Kidney (tissue), 14 donors: ENCODE data around the gene OTOF. TPM values are rescaled to one million over a fixed set of nuclear protein-coding genes. Genes with fewer than 3 reads are reported as not detected.
A peak's percentile ranks its signal among the peaks of the same experiment; 100 is the strongest.

Experiments
- DNase-seq, 5 donors: peaks; one replicate each; pipeline ENCODE4 v3.0.0-alpha.2; 2013 to 2020
- FAIRE-seq: peaks from 2 replicates; lab custom pipeline; 2012; peaks lifted over from hg19 to GRCh38; lab: Jason Lieb, UNC
- H3K27ac ChIP-seq, 2 donors: one replicate each; pipeline ENCODE4 v1.7.0; 2013; ENCODE audit warnings: low read depth in 2 of 2, low read length in 2 of 2, inconsistent platforms in 1 of 2
- H3K27me3 ChIP-seq: one replicate; pipeline ENCODE4 v1.7.1; 2013; ENCODE audit warnings: low read length, inconsistent platforms; ENCODE audit not compliant: control insufficient read depth, insufficient read depth
- H3K36me3 ChIP-seq, 3 donors: one replicate each; pipeline versions ENCODE4 v1.7.0 to v1.7.1; 2013; ENCODE audit warnings: low read length in 3 of 3, control low read depth in 1 of 3, inconsistent platforms in 1 of 3; ENCODE audit not compliant: insufficient read depth in 3 of 3, control insufficient read depth in 2 of 3
- H3K4me1 ChIP-seq, 3 donors: one replicate each; pipeline versions ENCODE4 v1.7.0 to v1.7.1; 2013; ENCODE audit warnings: low read length in 3 of 3, inconsistent platforms in 1 of 3, low read depth in 1 of 3; ENCODE audit not compliant: control insufficient read depth in 2 of 3, insufficient read depth in 2 of 3
- H3K4me3 ChIP-seq, 3 donors: one replicate each; pipeline versions ENCODE4 v1.7.0 to v1.8.1; 2013; ENCODE audit warnings: low read length in 3 of 3, control low read depth in 1 of 3, inconsistent platforms in 1 of 3
- H3K9ac ChIP-seq, 3 donors: one replicate each; pipeline versions ENCODE4 v1.7.0 to v1.7.1; 2013; ENCODE audit warnings: low read length in 3 of 3, control low read depth in 1 of 3, inconsistent platforms in 1 of 3
- H3K9me3 ChIP-seq, 3 donors: one replicate each; pipeline versions ENCODE4 v1.7.0 to v1.7.1; 2013; ENCODE audit warnings: low read length in 3 of 3, control low read depth in 1 of 3, inconsistent platforms in 1 of 3; ENCODE audit not compliant: control insufficient read depth in 2 of 3, insufficient read depth in 1 of 3
- intact Hi-C: fragments of 100-400 bp; cut with DNase I; formaldehyde crosslinking; loops from one replicate; pipeline ENCODE4 v1.11.1; 2022
- polyA plus RNA-seq: library from polyadenylated mRNA; stranded (reverse); fragments of 350-450 nt; fragmentation: Illumina TruSeq; extraction: RNeasy Lipid Tissue Mini Kit (QIAGEN cat#74804); gene quantifications from one replicate; pipeline ENCODE4 v1.2.3, GENCODE V29; 2014; ENCODE audit warnings: low read depth, low replicate concordance; ENCODE audit not compliant: insufficient read depth
- total RNA-seq: library from RNA; stranded (reverse); fragmentation: NEBNext Ultra II Directional; extraction: Animal tissue kit (Norgen Biotek cat#: 25700); gene quantifications from one replicate; pipeline ENCODE4 v1.2.1, GENCODE V29; 2021
- TF ChIP-seq, protein P1 (sequence below): IDR thresholded peaks from 3 replicates; pipeline ENCODE4 v1.5.1; 2012; ENCODE audit warnings: mild to moderate bottlenecking, moderate library complexity, borderline replicate concordance; ENCODE audit not compliant: insufficient read depth; ENCODE audit errors: extremely low read depth
- donor health status: control.
- donor health status: control.
- donor health status: control.
- donor health status: control.
- donor health status: control.
- donor health status: DM: yes; HTN: yes; CAD: no.
- donor health status: Normal renal cell carcinoma (clear cell type).

OTOF gene
- total and polyA plus RNA-seq, 2 donors from 2014 or later: 0.16 TPM; not detected in 1

- Histone ChIP-seq H3K4me3 (no peak overlapping the region), H3K9me3 (peaks cover 0 to 10% (median 2%) of the 10 kb centered on the region in 3 donors), H3K36me3 (no peaks in the 10 kb centered on the region), H3K27ac (no peak overlapping the region), H3K4me1 (no peaks in the 10 kb centered on the region), H3K9ac (no peak overlapping the region), H3K27me3 (no peaks in the 10 kb centered on the region)
- TF ChIP-seq, protein P1, sequence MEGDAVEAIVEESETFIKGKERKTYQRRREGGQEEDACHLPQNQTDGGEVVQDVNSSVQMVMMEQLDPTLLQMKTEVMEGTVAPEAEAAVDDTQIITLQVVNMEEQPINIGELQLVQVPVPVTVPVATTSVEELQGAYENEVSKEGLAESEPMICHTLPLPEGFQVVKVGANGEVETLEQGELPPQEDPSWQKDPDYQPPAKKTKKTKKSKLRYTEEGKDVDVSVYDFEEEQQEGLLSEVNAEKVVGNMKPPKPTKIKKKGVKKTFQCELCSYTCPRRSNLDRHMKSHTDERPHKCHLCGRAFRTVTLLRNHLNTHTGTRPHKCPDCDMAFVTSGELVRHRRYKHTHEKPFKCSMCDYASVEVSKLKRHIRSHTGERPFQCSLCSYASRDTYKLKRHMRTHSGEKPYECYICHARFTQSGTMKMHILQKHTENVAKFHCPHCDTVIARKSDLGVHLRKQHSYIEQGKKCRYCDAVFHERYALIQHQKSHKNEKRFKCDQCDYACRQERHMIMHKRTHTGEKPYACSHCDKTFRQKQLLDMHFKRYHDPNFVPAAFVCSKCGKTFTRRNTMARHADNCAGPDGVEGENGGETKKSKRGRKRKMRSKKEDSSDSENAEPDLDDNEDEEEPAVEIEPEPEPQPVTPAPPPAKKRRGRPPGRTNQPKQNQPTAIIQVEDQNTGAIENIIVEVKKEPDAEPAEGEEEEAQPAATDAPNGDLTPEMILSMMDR: no peak
- FAIRE-seq (no peak), DNase-seq (peak in 1 of 5 donors; percentile 22)
- intact Hi-C loops: no loop called here
These were observed 11.9 kb downstream of the OTOF start for GRCh38 chr2:26465981-26466471.

DNA sequence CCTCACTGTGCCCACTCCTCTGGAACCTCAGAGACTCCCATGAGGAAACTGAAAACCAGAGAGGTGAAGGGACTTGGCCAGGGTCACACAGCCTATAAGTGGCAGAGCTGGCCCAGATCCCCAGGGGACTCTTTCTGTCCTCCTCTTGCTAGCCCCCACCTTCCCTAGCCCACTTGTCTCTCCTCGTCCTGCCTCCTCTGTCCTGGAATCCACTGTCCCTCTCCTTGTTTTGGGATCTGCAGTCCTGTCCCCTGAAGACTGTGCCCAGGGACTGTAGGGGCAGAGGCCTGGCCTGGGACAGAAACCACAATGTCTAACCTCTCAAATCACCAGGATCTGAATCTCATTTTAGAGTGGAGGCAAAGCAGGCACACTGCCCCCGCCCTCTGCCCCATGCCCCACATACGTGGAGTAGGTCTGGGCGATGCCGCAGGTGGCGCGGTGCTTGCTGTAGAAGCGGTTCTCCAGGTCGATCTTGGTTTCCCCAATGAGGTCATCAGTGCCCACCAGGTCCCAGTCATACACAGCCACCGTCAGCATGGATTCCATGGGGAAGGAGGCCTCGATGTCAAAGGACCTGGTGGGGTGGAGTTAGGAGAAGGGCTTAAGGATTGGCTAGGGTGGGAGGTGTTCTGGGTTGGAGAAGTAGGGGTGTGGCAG, 12.5 kb downstream of the OTOF start:
- TF ChIP-seq, protein P1: no peak
- Histone ChIP-seq H3K9ac (no peak overlapping the region), H3K27me3 (no peaks in the 10 kb centered on the region), H3K4me1 (no peaks in the 10 kb centered on the region), H3K9me3 (peaks cover 0 to 10% (median 2%) of the 10 kb centered on the region in 3 donors), H3K27ac (no peak overlapping the region), H3K36me3 (no peaks in the 10 kb centered on the region), H3K4me3 (no peak overlapping the region)
- intact Hi-C loops: no loop called here
- DNase-seq (peak in 2 of 5 donors; percentile 25 to 29), FAIRE-seq (no peak)

DNA sequence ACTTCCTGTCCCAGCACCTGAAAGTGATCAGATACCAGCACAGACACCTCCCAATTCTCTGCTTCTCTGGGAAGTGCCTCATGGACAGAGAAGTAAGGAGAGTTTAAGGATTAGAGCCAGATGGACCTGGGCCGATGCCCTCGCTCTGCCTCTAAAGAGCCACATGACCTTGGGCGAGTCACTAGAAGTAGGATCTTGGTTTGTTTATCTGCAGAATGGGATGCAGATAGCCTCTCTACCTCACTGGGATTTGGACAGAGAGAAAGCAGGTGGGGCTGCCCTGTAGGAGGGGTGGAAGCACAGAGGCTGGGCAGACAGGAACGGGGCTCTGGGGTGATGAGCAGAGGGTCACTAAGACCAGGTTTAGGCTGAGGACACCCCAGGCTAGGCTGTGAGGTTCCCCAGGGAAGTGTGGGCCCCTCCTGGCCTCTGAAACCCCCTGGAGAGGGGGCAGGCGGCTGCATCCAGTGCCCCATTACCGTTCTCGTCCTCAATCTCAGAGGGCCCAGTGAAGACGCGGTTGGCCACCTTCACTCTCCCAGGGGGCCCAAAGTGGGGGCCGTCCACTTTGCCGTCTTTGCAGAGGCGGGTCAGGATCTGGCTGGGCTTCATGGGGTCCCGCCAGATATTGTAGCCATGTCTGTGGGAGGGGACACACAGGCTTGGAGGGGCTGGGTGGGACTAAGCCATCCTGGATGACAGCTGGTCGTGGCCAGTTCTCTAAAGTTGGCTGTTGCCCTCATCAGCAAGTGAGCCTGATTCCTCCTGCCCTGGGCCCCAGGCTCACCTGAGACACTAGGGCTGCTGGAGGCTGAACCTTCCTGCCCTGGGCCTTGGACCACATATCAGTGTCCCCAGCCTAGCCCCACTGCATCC, 13.3 kb downstream of the OTOF start:
- H3K9ac ChIP-seq: no peak overlapping the region
- H3K36me3 ChIP-seq: no peaks in the 10 kb centered on the region
- H3K4me1 ChIP-seq: no peaks in the 10 kb centered on the region
- peaks cover 0 to 6% (median 2%) of the 10 kb centered on the region in 3 donors for H3K9me3 ChIP-seq
- no peaks in the 10 kb centered on the region for H3K27me3 ChIP-seq
- FAIRE-seq: no peak
- intact Hi-C loops: no loop called here
- H3K27ac ChIP-seq: no peak overlapping the region
- peak in 2 of 5 donors; percentile 27 to 57 for DNase-seq
- H3K4me3 ChIP-seq: no peak overlapping the region
- TF ChIP-seq, protein P1: no peak
